Measurements from ENCODE around the gene ERGIC1. TPM values are rescaled to one million over a fixed set of nuclear protein-coding genes. Genes with fewer than 3 reads are reported as not detected.

The ERGIC1 gene
- polyA plus RNA-seq, 1 experiment = 137 TPM

GRCh38 chr5:172990776-172991175 lies 156.7 kb downstream of the ERGIC1 start:
- ChIA-PET CTCF (no interaction called here), POLR2A (interaction anchor here (0.7 kb wide), 1 partner anchor 283 kb away, joined by 4 read pairs; no protein-coding TSS in a partner anchor)
- TF ChIP-seq CTCF (IDR thresholded peaks at IDR 0.05; ENCODE audit: low read depth, low read length) = no peak
- no peaks in the 10 kb centered on the region for H3K9me3 ChIP-seq (ENCODE audit: control insufficient read depth, insufficient read depth, low read length)
- no peak overlapping the region for H3K4me3 ChIP-seq (ENCODE audit: low read depth, low read length)
- H3K27ac ChIP-seq (ENCODE audit: low read depth, low read length) = no peak overlapping the region
- DNase-seq (ENCODE audit: low read depth, low spot score) = no peak
- H3K27me3 ChIP-seq (ENCODE audit: control insufficient read depth, insufficient read depth, low read length) = no peaks in the 10 kb centered on the region

GRCh38 chr5:172994405-172994804 lies 160.4 kb downstream of the ERGIC1 start:
- no peak for DNase-seq (ENCODE audit: low read depth, low spot score)
- Histone ChIP-seq H3K4me3 (ENCODE audit: low read depth, low read length) (no peak overlapping the region), H3K27me3 (ENCODE audit: control insufficient read depth, insufficient read depth, low read length) (no peaks in the 10 kb centered on the region), H3K9me3 (ENCODE audit: control insufficient read depth, insufficient read depth, low read length) (no peaks in the 10 kb centered on the region), H3K27ac (ENCODE audit: low read depth, low read length) (no peak overlapping the region)
- TF ChIP-seq CTCF (IDR thresholded peaks at IDR 0.05; ENCODE audit: low read depth, low read length) = no peak
- CTCF ChIA-PET = interaction anchor here (0.7 kb wide), 2 partner anchors 15 to 279 kb away, joined by 3 read pairs; no protein-coding TSS in a partner anchor
- POLR2A ChIA-PET = no interaction called here

- ChIA-PET POLR2A (no interaction called here), CTCF (no interaction called here)
These were observed 165.4 kb downstream of the ERGIC1 start for GRCh38 chr5:172999372-172999973.

GRCh38 chr5:172999974-173000373 lies 165.9 kb downstream of the ERGIC1 start:
- no peaks in the 10 kb centered on the region for H3K27me3 ChIP-seq (ENCODE audit: control insufficient read depth, insufficient read depth, low read length)
- H3K27ac ChIP-seq (ENCODE audit: low read depth, low read length) = no peak overlapping the region

More at GRCh38 chr5:172999372-172999973, 165.4 kb downstream of the ERGIC1 start:
- Histone ChIP-seq H3K9me3 (ENCODE audit: control insufficient read depth, insufficient read depth, low read length) (no peaks in the 10 kb centered on the region), H3K4me3 (ENCODE audit: low read depth, low read length) (no peak overlapping the region), H3K27me3 (ENCODE audit: control insufficient read depth, insufficient read depth, low read length) (no peaks in the 10 kb centered on the region), H3K27ac (ENCODE audit: low read depth, low read length) (no peak overlapping the region)
- TF ChIP-seq CTCF (IDR thresholded peaks at IDR 0.05; ENCODE audit: low read depth, low read length) = no peak
- DNase-seq (ENCODE audit: low read depth, low spot score) = no peak

More at GRCh38 chr5:172999974-173000373, 165.9 kb downstream of the ERGIC1 start:
- DNase-seq (ENCODE audit: low read depth, low spot score) = no peak
- no peak for TF ChIP-seq CTCF (IDR thresholded peaks at IDR 0.05; ENCODE audit: low read depth, low read length)
- CTCF ChIA-PET = no interaction called here
- H3K4me3 ChIP-seq (ENCODE audit: low read depth, low read length) = no peak overlapping the region
- POLR2A ChIA-PET = no interaction called here
- H3K9me3 ChIP-seq (ENCODE audit: control insufficient read depth, insufficient read depth, low read length) = no peaks in the 10 kb centered on the region

Measured in AG04450 (cell line).